Effector memory CD4-positive, alpha-beta T cell (primary cell): ENCODE measurements around the gene KCNJ6.

Experiments used
- DNase-seq, 3 donors: peaks; one replicate each; pipeline ENCODE4 v3.0.0-alpha.2; 2020
- H3K27ac ChIP-seq: 2 replicates; pipeline ENCODE4 v1.7.0; 2013; ENCODE audit warnings: mild to moderate bottlenecking, low read length, moderate library complexity; ENCODE audit not compliant: insufficient read depth, poor library complexity, severe bottlenecking
- H3K27me3 ChIP-seq: replicated peaks from 2 replicates; pipeline ENCODE4 v1.7.0; 2013; ENCODE audit warnings: mild to moderate bottlenecking, low read length; ENCODE audit not compliant: insufficient read depth, control insufficient read depth, poor library complexity, severe bottlenecking
- H3K36me3 ChIP-seq: 2 replicates; pipeline ENCODE4 v1.7.0; 2013; ENCODE audit warnings: mild to moderate bottlenecking, low read length, moderate library complexity; ENCODE audit not compliant: control insufficient read depth, insufficient read depth
- H3K4me1 ChIP-seq: 2 replicates; pipeline ENCODE4 v1.7.0; 2013; ENCODE audit warnings: low read length, mild to moderate bottlenecking; ENCODE audit not compliant: control insufficient read depth, insufficient read depth, poor library complexity, severe bottlenecking
- H3K4me3 ChIP-seq: 2 replicates; pipeline ENCODE4 v1.7.0; 2013; ENCODE audit warnings: low read length, low read depth, mild to moderate bottlenecking; ENCODE audit not compliant: insufficient read depth, poor library complexity, severe bottlenecking
- H3K9me3 ChIP-seq: 2 replicates; pipeline ENCODE4 v1.7.0; 2013; ENCODE audit warnings: mild to moderate bottlenecking, low read length, moderate library complexity; ENCODE audit not compliant: control insufficient read depth

KCNJ6 gene

DNA sequence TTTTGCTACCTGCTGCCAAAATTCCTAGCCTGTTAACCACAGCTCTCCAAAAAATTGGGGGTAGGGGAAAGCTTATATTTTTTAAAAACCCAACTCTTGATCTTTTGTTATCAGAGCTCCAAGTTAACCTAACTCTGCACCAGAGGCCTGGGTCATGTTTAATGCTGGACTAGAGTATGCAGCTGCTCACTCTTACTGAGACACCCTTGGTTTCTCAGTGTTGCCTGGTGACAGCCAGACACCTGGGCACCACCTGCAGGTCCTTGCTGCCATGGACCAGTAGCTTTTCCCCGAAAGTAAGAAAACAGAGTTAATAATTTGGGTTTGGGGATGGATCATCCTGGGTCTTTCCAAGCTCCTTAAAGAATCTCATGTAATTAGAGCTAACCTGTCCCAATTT, 30.1 kb downstream of the KCNJ6 start:
- Histone ChIP-seq H3K27me3 (no peaks in the 10 kb centered on the region), H3K4me3 (no peak overlapping the region), H3K9me3 (no peaks in the 10 kb centered on the region), H3K4me1 (no peaks in the 10 kb centered on the region), H3K36me3 (no peaks in the 10 kb centered on the region), H3K27ac (no peak overlapping the region)
- no peak for DNase-seq

DNA sequence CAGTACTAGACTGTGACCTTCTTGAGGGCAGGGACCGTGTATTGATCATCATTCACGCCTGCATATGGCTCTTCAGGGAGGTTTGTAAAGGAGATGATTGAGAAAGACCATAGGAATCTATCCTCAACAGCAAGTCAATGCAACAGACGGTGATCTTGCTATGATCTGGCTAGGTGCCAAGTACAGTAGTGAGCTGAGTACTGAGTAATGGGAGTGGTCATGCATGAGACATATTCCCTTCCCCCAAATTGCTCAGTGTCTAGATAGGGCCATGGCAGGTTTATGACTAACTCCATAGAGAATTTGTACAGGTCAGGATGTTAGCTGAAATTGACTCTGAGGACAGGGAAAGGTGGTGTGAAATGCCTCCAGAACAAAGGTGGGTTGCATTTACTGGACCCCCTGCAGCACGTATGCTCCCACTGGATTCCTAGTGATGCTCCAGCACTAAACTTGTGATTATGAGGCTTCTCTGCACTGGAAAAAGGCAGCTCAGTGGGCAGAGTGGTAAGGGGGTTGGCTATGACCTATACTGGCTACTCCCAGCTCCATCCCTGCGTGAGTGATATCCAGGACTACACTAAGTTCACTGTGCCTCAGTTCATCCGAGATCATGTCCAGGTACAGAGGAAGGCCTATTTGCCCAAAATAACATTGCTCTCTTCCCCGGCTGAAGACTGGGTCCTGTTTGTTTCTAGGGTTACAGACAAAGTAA, 37.2 kb downstream of the KCNJ6 start:
- H3K4me3 ChIP-seq = no peak overlapping the region
- H3K27ac ChIP-seq = no peak overlapping the region

DNA sequence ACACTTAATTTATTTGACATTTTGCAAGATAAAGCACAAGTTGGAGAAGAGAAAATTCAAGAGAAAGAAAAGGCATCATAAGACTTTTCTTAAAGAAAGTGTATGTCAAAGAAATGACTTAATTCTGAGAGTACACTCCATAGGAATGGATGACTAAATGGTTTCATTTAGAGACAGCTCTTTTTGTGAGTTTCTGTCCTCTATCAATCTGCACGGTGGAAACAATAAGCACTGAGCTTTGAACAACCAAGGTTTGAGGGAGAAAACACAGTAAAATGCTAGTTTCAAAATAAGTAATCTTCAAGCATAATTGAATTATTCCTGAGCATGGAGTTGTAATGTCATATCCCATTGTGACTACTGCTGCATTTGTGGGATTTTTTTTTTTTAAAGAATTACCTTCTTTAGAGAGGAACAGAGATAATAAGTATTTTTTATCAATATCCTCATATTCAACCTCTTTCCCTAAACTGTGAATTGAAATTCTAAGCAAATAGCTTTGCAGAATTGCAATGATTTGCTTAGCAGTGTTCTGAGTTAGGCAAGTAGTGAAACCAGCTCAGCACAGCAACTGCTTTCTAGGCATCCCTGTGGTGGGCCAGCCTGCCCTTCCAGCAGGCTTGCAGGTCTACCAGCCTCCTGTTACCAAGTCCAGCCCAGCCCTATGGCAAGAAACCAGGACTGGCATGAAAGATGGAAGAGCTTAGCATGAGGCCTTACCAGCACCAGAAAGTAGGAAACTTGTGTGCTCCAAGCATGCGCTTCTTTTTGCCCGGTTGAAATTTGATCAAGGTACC, 38.2 kb downstream of the KCNJ6 start:
- Histone ChIP-seq H3K27me3 (peaks cover 4% of the 10 kb centered on the region), H3K27ac (no peak overlapping the region), H3K4me3 (no peak overlapping the region), H3K4me1 (no peaks in the 10 kb centered on the region), H3K9me3 (no peaks in the 10 kb centered on the region), H3K36me3 (no peaks in the 10 kb centered on the region)
- no peak for DNase-seq

More for the DNA sequence above, 37.2 kb downstream of the KCNJ6 start:
- Histone ChIP-seq H3K4me1 (no peaks in the 10 kb centered on the region), H3K36me3 (no peaks in the 10 kb centered on the region), H3K27me3 (peaks cover 4% of the 10 kb centered on the region), H3K9me3 (no peaks in the 10 kb centered on the region)
- no peak for DNase-seq

DNA sequence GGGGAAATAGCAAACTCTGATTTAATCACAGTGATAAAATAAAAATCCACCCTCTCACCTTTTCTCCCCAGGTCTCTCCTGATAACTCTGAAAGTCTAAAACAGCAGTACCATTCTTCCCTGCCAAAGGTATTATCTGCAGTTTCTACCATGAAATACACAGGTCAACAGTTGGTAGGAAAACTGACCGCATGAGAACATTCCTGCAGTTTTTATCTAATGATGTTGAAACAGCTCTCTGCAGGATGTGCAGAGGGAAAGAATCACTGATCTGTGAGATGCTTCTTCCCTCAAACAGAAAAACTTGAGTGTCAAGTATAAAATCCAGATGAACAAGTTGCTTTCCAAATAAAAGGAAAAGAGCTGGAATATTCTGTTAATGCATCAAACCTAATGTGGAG, 39.1 kb downstream of the KCNJ6 start:
- no peaks in the 10 kb centered on the region for H3K36me3 ChIP-seq
- no peak overlapping the region for H3K27ac ChIP-seq
- no peaks in the 10 kb centered on the region for H3K4me1 ChIP-seq
- no peak for DNase-seq
- H3K9me3 ChIP-seq = no peaks in the 10 kb centered on the region
- H3K4me3 ChIP-seq = no peak overlapping the region
- H3K27me3 ChIP-seq = peaks cover 4% of the 10 kb centered on the region

DNA sequence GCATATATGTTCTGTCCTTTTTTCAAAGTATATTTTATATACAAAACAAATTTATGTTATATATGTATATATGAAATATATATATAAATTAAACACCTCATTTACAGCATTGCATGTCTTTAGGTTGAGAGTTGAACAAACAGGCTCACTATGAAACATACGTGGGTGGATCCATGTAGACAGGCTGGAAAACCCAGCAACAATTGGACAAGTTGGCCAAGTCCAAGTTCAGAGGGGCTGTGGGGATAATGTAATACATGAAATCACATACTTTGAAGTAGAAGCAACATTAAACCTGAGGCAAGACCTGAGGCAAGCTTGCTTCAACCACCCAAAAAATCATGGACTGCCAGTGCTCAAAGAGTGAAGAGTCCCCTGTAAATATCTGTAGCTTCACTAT, 39.7 kb downstream of the KCNJ6 start:
- Histone ChIP-seq H3K27ac (no peak overlapping the region), H3K4me1 (no peaks in the 10 kb centered on the region), H3K27me3 (peaks cover 4% of the 10 kb centered on the region), H3K4me3 (no peak overlapping the region), H3K9me3 (no peaks in the 10 kb centered on the region), H3K36me3 (no peaks in the 10 kb centered on the region)
- no peak for DNase-seq

DNA sequence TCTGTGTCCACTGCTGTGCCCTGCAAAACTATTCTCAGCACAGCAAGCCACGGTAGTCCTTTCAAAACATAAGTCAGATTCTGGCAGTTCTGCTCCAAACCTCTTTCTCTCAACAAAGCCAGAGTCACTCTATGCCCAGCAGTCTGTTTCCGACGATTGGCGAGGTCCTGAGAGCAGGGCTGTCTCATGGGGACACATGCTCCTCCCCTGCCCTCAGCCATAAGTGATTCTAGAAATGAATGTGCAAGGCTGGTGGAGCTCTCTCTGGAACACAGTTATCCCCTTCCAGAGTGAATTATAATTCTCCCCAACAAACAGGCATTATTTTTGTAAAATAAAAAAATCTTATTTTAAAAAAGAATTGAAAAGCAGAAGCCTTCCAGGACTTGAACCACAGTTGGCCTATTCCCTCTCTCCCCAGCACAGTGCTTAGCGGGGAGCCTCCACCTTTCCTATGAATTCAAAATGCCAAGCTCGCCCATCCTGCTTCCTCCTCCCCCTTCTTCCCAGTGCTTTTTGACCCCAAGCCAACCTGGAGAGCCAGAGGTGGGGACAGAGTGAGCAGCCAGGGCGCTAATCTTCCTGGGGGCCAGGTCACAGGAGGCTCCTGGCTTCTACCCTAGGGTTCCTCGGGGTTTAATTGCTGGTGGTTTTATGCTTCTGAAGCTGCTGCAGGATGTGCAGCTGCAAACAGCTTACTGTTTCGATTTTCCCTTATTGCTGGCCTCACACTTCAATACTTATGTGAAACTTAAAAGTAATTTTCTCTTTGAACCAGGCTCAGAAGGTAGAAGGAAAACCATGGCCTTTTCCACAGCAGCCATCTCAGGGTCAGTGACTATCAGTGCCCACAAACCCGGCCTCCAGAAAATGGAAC, 41.1 kb downstream of the KCNJ6 start:
- DNase-seq = no peak
- Histone ChIP-seq H3K4me3 (no peak overlapping the region), H3K36me3 (no peaks in the 10 kb centered on the region), H3K27me3 (peaks cover 4% of the 10 kb centered on the region), H3K4me1 (no peaks in the 10 kb centered on the region), H3K9me3 (no peaks in the 10 kb centered on the region), H3K27ac (no peak overlapping the region)

DNA sequence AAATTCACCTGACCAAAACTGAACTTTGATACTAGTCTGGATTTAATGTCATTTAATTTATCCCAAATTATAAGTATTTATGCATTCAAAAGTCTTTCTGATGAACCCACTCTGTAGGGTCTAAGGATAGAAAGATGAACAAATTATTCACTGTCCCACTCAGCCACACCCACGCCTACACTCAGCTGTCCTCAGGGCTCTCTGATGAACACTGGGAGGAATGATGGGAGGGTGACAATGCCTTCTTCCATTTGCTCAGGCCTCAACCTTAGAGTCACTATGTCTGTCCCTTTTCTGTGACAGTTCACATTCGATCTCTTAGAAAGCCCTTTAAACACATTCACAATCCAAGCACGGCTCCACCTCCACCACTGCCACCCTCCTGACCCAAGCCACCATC, 41.8 kb downstream of the KCNJ6 start:
- Histone ChIP-seq H3K4me3 (no peak overlapping the region), H3K4me1 (no peaks in the 10 kb centered on the region), H3K9me3 (no peaks in the 10 kb centered on the region), H3K27ac (no peak overlapping the region), H3K36me3 (no peaks in the 10 kb centered on the region), H3K27me3 (peaks cover 4% of the 10 kb centered on the region)
- no peak for DNase-seq

DNA sequence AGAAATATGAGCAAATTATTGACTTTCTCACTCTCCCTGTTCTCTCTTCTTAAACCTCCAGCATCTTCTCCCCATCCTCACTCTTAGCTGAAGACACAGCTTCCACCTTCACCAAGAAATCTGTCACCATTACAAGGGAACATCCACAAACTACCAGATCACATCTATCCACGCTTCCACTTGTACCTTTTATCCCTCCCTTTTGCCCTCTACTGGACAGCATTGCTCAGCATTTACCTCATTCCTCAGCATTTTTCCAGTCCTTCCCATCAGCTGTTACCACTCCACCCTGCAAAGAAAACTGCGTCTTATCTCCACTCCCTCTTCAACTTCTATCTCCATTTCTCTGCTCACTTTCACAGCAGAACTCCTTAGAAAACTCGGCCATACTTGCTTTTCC, 42.6 kb downstream of the KCNJ6 start:
- Histone ChIP-seq H3K36me3 (no peaks in the 10 kb centered on the region), H3K27ac (no peak overlapping the region), H3K4me1 (no peaks in the 10 kb centered on the region), H3K27me3 (peaks cover 4% of the 10 kb centered on the region), H3K9me3 (no peaks in the 10 kb centered on the region), H3K4me3 (no peak overlapping the region)
- no peak for DNase-seq

DNA sequence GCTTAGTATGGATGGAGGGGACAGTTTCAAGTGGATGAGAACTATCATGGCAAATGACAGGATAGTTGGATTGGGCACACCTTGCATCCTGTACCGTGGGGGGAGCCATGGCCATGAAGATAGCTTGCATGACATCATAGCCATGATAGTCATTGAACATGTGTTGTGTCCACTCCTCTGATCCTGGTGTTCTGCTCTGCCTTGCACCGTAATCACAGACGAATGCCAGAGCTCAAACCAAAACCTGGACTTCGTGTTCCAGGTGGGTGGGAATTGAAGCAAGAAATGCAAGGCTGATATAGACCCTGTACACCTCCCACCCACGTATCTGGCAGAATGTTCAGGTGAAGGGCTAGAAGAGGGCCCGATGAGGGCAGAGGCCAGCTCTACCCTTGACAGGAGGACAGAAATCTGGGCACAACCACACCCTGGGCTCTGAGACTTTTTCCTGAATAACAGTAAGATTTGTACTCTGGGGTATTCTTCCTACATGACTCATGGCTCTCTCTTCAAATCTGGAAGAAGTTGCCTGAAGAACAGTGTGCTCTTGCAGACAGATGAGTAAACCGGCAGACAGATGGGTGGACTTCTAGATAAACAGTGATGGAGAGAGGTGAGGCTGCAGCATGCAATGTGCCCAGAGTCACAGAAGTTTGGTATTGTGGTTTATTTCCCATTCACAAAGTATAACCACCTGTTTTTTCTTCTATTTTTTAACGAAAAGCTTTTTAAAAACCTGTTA, 45.0 kb downstream of the KCNJ6 start:
- Histone ChIP-seq H3K27me3 (peaks cover 4% of the 10 kb centered on the region), H3K4me3 (no peak overlapping the region), H3K36me3 (no peaks in the 10 kb centered on the region), H3K9me3 (no peaks in the 10 kb centered on the region), H3K4me1 (no peaks in the 10 kb centered on the region), H3K27ac (no peak overlapping the region)
- no peak for DNase-seq
